ENCODE data around the gene USP17L22. TPM values are rescaled to one million over a fixed set of nuclear protein-coding genes. Genes with fewer than 3 reads are reported as not detected.

USP17L22 gene
- total RNA-seq, 1 experiment from 2014 or later: not detected

Other genes with a start within 250 kb of the USP17L22 start
- gene FAM90A26, start 97.2 kb upstream of the USP17L22 start, total RNA-seq (2014; rRNA removed; shearing (Covaris generic)): not detected in 2 replicates
- gene USP17L10, start 57.0 kb upstream of the USP17L22 start, total RNA-seq (2014; rRNA removed; shearing (Covaris generic)): not detected in 2 replicates
- gene USP17L11, start 52.2 kb upstream of the USP17L22 start, total RNA-seq (2014; rRNA removed; shearing (Covaris generic)): not detected in 2 replicates
- not detected in 2 replicates for gene USP17L12, start 47.5 kb upstream of the USP17L22 start, total RNA-seq (2014; rRNA removed; shearing (Covaris generic))
- not detected in 2 replicates for gene USP17L13, start 42.7 kb upstream of the USP17L22 start, total RNA-seq (2014; rRNA removed; shearing (Covaris generic))
- not detected in 2 replicates for gene USP17L15, start 33.2 kb upstream of the USP17L22 start, total RNA-seq (2014; rRNA removed; shearing (Covaris generic))
- not detected in 2 replicates for gene USP17L17, start 23.7 kb upstream of the USP17L22 start, total RNA-seq (2014; rRNA removed; shearing (Covaris generic))
- gene USP17L18, start 19.0 kb upstream of the USP17L22 start, total RNA-seq (2014; rRNA removed; shearing (Covaris generic)): not detected in 2 replicates
- gene USP17L19, start 14.2 kb upstream of the USP17L22 start, total RNA-seq (2014; rRNA removed; shearing (Covaris generic)): not detected in 2 replicates
- gene USP17L20, start 9.5 kb upstream of the USP17L22 start, total RNA-seq (2014; rRNA removed; shearing (Covaris generic)): not detected in 2 replicates
- gene USP17L21, start 4.7 kb upstream of the USP17L22 start, total RNA-seq (2014; rRNA removed; shearing (Covaris generic)): not detected in 2 replicates
- not detected in 2 replicates for gene USP17L24, start 57.5 kb downstream of the USP17L22 start, total RNA-seq (2014; rRNA removed; shearing (Covaris generic))
- not detected in 2 replicates for gene USP17L25, start 62.3 kb downstream of the USP17L22 start, total RNA-seq (2014; rRNA removed; shearing (Covaris generic))
- not detected in 2 replicates for gene USP17L26, start 67.0 kb downstream of the USP17L22 start, total RNA-seq (2014; rRNA removed; shearing (Covaris generic))
- gene USP17L5, start 71.8 kb downstream of the USP17L22 start, total RNA-seq (2014; rRNA removed; shearing (Covaris generic)): not detected in 2 replicates
- not detected in 2 replicates for gene USP17L27, start 76.5 kb downstream of the USP17L22 start, total RNA-seq (2014; rRNA removed; shearing (Covaris generic))
- not detected in 2 replicates for gene USP17L28, start 81.3 kb downstream of the USP17L22 start, total RNA-seq (2014; rRNA removed; shearing (Covaris generic))
- not detected in 2 replicates for gene USP17L29, start 86.0 kb downstream of the USP17L22 start, total RNA-seq (2014; rRNA removed; shearing (Covaris generic))
- not detected in 2 replicates for gene USP17L30, start 95.5 kb downstream of the USP17L22 start, total RNA-seq (2014; rRNA removed; shearing (Covaris generic))
- not detected in 2 replicates for gene DEFB131A, start 176.8 kb downstream of the USP17L22 start, total RNA-seq (2014; rRNA removed; shearing (Covaris generic))